Fibroblast of lung (primary cell): ENCODE results near the gene MDFI.

ENCODE experiments used
- CTCF ChIP-seq, 2 donors: IDR thresholded peaks in 1 of 2; conservative IDR thresholded peaks in 1 of 2; 1 replicate in 1 of 2; 2 replicates in 1 of 2; pipeline ENCODE4 v1.5.1; 2011 to 2012; ENCODE audit warnings: low read length in 2 of 2, control low read depth in 1 of 2, inconsistent platforms in 1 of 2, low read depth in 1 of 2, mild to moderate bottlenecking in 1 of 2
- EZH2 ChIP-seq: IDR thresholded peaks from 2 replicates; pipeline ENCODE4 v1.5.1; 2012; ENCODE audit warnings: low read length, control low read depth, mild to moderate bottlenecking; ENCODE audit errors: missing control alignments

- TF ChIP-seq CTCF (conservative IDR thresholded peaks at IDR 0.05 in 1 of 2, IDR thresholded peaks at IDR 0.05 in 1 of 2; ENCODE audit: low read depth in 1 of 2, low read length in 2 of 2), result no peak
- no peak for TF ChIP-seq EZH2
Observed at GRCh38 chr6:41688256-41688965, 50.1 kb downstream of the MDFI start.
